GM19395 (cell line): ENCODE measurements around the gene ARHGAP45.

Experiments used
- ATAC-seq: cut with Tn5 transposase; IDR thresholded peaks from one replicate; pipeline ENCODE4 v1.9.1; 2021; ENCODE audit warnings: mild to moderate bottlenecking, moderate library complexity; ENCODE audit not compliant: unreplicated experiment

Gene ARHGAP45

DNA sequence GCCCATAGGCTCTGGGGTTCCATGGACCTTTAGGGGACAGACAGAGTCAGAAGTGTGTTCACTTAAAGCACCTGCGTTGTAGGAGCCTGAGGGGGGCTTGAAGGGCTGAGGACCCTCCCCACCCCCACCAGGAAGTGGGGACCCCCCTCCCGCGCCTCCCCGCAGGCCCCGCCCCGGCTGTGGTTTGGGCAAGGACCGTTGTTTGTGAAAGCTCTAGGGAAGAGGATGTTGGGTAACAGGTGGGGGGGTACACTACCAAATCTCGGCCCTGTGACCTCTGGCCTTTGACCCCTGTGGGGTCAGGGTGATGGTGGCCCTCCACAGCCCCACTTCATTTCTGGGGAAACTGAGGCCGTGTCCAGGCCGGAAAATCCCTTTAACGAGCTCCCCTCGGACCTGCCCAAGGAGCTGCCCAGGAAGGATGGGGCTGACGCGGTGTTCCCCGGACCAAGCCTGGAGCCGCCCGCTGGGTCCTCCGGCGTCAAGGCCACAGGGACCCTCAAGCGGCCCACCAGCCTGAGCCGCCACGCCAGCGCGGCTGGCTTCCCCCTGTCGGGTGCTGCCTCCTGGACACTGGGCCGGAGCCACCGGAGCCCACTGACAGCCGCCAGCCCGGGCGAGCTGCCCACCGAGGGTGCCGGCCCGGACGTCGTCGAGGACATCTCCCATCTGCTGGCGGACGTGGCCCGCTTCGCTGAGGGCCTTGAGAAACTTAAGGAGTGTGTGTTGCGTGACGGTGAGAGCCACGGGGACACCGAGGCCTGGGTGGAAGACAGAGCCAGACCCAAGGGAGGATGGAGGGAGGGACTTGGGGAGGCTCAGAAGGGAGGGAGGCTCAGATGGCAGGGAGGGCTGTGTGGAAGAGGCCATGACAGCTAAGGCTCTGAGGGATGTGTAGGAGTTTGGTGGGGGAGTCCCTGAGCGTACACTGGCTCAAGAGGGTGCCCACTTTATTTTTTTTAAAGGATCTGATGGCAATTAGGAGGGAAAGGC, 1.3 kb downstream of the ARHGAP45 start:
- no peak for ATAC-seq

DNA sequence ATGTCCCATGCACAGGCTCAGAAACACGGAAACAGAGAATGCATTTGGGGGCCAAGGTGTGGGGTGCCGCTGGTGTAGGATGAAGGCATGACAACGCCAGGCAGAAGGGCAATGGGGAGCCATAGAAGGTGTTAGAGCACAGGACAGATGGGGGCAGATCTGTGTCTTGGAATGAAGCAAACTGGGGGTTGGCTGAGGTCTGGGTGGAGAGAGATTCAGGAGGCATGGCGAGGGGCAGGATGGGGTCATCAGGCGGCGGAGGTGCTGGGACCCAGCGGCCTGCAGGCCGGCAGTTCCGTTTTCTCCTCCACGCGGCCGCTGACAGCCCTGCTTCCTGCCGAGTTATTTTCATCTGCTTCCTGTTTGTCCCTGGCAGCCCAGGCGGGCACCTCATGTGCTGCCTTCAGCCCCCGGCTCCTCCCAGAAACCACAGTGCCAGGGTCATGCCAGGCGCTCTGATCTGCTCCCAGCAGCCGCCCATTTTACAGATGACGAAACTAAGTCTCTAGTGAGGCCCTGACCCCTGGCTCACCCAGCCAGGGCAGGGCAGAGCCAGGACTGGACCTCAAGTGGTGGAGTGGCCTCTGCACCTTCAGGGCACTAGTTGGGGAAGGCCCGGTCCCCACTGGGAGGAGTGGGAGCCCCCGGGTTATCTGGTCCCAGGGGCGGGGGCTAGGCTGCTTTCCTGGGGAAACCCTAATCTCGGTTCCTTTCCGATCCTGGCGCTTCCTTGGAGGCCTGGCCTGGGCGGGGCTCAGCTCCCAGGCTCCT, 2.2 kb downstream of the ARHGAP45 start:
- no peak for ATAC-seq

DNA sequence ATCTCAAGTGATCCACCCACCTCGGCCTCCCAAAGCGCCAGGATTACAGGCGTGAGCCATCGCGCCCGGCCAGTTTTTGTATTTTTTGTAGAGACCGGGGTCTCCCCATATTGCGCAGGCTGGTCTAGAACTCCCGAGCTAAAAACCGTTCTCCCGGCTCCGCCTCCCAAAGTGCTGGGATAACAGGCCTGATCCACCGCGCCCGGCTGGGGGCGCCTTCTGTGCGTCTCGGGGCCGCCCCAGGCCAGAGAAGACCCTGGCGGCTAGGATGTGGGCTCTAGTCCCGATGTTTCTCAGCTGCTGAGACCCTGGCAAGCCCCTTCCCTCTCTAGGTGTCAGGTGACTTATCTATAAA, 3.6 kb downstream of the ARHGAP45 start:
- no peak for ATAC-seq

DNA sequence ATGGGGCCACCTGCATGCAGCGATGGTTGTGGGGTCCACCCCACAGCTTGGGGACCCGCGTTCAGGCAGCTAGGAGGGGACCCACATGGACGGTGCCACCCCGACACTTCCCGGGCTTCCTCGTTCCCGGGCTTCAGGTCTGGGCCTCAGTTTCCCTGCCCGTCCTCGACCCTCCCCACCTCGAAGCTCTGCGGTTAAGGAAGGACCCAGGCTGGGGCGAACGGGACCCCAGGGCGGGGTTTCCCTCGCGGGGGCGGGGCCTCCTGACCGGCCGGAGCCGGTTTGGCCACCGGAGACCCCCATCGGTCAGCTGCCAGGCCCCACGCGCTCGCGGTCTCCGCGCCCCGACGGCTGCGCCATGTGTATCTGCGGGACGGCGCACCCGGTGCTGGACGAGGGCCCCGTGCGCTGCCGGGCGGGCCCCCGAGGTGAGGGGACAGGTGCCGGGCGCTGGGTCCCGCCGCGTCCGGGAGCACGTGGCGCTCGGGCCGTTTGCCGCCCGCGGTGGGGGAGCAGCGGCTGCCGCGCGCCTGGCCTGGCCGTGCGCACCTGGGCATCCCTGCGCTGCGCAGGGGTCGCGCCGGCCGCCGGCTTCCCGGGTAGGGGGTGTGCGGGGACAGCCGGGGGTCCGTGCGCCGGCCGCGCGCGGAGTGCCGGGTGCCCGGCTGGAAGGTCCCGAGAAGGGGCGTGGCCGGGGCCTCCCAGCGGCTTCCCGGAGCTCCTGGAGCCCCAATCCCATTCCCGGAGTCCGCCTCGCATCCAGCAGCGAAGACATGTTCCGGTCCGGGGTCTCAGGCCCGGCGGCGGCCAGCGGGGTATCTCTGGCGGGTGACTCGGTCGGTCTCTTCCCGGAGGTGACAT, 4.2 kb downstream of the ARHGAP45 start:
- ATAC-seq: no peak

DNA sequence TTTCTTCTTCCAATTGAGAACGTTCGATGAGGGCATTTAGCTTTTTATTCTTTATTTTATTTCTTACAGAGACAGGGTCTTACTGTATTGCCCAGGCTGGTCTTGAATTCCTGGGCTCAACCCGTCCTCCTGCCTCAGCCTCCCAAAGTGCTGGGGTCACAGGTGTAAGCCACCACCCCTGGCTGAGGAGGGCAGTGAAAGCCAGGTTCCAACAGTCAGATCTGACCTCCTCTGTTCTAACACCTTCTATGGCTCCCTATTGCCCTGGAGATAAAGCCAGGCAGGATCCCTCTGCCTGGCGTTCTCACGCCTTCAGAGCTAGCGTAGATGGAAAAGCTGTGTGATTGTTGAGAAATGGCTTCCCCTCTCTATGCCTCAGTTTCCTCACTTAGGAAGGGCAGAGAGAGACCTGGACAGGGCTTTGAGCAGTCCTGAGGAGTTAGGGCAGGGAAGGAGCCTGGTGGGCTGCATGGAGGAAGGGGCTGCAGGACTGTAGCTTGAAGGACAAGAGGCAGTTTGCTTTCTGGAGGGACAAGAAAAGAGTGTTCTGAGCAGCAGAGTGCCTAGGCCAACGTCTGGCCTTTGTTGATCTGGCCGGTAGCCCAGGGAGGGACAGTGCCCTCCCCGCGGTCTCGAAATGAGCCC, 5.5 kb downstream of the ARHGAP45 start:
- no peak for ATAC-seq

DNA sequence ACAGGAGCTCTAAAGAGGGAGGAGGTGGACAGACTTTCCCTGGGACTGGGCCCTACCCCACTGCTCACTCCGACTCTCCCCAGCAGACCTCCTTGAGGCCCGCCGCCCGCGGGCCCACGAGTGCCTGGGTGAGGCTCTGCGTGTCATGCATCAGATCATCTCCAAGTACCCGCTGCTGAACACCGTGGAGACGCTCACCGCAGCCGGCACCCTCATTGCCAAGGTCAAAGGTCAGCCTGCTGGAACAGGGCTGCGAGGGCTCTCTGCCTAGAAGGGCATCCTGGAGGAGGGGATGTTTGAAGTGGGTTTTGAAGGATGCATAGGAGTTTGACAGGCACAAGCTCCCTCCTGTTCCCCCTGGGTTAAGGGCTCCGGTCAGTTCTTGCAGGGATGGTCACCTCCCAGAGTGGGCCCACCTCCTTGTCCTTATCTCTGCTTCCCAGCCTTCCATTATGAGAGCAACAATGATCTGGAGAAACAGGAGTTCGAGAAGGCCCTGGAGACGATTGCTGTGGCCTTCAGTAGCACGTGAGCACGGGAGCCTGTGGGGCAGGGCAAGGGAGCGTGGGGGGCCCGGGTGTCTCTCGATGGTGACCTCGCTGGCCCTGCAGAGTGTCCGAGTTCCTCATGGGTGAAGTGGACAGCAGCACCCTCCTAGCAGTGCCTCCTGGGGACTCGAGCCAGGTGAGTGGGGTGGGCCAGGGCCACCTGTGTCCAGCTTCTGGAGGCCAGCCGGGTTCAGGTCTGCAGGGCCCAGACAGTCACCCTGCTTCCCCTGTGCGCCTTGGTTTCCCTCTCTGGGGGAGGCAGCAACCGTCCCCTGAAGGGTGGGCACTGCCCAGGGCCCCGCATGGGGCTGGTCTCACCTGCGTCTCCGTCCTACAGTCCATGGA, 6.3 kb downstream of the ARHGAP45 start:
- ATAC-seq: no peak

DNA sequence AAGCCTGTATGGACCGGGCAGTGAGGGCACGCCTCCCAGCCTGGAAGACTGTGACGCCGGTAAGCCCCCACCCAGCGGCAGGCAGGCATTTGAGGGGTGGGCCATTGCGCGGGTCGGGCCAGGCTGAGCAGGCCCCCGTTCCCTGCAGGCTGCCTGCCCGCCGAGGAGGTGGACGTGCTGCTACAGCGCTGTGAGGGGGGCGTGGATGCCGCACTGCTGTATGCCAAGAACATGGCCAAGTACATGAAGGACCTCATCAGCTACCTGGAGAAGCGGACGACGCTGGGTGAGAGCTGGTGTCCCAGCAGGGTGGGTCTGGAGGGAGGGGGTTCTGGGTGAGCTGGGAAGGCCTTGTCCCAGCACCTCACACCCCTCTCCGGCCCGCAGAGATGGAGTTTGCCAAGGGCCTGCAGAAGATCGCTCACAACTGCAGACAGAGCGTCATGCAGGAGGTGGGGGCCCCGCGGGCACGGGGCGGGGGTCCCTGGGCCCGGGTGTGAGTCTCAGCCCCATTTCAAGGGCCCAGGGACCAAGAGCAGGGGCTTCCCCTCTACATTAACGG, 7.1 kb downstream of the ARHGAP45 start:
- ATAC-seq: no peak

DNA sequence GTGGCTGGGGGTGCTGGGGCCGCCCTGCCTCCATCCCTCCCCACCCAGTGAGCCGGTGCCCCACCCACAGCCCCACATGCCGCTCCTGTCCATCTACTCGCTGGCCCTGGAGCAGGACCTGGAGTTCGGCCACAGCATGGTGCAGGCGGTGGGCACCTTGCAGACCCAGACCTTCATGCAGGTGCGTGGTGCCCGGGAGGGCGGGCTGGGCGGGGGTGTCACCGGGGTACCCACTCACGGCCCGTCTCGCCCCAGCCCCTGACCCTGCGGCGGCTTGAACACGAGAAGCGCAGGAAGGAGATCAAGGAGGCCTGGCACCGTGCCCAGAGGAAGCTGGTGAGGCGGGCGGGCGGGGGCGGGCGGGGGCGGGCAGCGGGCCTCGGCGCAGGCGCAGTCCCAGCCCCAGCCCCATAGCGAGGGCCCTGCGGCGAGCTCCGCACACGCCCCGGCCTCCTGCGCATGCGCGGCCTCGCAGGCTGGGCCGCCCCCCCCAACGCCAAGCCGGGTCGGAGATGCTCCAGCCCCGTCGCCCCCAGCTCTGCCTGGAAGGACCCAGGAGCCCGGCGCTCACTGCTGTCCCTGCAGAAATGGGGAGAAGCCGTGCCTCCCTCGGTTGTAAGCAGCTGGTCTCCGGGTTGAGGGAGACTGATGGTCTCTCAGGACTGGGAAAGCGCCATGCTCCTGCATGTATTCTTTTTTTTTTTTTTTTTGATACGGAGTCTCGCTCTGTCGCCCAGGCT, 7.7 kb downstream of the ARHGAP45 start:
- no peak for ATAC-seq

DNA sequence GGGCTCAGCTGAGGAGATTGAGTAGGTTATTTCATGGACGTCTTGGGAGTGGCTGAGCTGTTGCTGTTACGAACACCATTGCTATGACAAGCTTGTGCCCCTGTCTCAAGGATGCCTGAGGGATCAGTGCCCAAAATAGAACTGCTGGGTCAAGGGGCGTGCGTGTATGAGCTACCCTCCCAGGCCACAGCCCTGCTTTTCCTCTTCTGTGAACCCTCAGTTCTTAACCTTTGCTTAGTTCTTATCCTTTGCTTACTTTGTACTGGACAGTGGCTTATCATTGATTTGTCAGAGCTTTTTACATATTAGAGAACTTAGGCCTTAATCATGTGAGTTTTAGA, 9.0 kb downstream of the ARHGAP45 start:
- no peak for ATAC-seq

DNA sequence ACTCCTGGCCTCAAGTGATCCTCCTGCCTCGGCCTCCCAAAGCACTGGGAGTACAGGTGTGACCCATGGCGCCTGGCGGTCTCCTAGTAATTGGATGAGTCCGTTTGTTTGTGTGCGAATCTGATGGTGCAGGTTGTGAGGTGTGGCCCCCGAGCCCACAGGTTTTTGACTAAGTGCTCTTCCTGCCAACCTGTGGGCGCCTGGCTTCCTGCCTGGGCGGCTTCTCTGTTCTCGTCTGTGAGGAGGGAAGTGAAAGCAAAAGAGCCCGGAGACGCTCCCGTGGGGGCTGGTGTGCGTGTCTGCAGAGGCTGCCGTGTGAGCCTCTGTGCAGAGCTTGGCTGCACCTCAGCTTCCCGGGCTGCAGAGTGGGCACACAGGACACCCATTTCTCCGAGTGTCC, 10.0 kb downstream of the ARHGAP45 start:
- peak; percentile 78 for ATAC-seq

DNA sequence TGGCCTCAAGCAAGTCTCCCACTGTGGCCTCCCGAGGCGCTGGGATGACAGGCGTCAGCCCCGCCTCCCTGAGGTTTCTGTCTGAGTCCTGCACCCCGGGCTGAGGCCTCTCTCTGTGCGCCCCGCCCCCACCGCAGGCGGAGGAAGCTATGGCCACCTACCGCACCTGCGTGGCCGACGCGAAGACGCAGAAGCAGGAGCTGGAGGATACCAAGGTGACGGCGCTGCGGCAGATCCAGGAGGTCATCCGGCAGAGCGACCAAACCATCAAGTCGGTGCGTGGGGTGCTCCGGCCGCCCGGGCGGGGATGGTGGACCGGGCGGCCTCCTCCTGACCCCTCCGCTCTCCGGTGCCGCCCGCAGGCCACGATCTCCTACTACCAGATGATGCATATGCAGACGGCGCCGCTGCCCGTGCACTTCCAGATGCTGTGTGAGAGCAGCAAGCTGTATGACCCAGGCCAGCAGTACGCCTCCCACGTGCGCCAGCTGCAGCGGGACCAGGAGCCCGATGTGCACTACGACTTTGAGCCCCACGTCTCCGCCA, 12.7 kb downstream of the ARHGAP45 start:
- no peak for ATAC-seq

DNA sequence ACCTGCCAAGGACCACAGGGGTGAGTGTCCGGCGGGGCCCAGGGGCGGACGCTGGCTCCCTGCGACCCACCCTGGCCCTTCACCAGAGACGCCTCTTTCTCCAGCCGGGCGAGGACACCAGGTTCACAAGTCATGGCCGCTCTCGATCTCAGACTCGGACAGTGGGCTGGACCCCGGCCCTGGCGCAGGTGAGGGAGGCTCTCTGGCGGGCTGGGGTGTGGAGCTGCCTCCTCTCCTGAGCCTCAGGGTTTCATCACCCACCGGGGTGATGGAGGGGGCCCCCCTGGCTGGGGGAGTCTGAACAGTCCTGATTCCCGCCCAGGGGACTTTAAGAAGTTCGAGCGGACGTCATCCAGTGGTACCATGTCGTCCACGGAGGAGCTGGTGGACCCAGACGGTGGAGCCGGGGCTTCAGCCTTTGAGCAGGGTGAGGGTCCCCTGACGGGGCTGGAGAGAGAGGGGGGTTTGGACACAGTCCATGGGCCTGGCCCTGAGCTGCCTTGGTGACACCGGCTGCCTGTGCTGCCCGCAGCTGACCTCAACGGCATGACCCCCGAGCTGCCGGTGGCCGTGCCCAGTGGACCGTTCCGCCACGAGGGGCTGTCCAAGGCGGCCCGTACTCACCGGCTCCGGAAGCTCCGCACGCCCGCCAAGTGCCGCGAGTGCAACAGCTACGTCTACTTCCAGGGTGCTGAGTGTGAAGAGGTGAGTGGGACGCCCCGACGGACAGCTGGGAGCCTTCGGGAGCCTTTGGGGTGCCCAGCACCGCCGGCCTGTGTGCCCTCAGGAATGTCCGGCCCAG, 13.6 kb downstream of the ARHGAP45 start:
- ATAC-seq: no peak

DNA sequence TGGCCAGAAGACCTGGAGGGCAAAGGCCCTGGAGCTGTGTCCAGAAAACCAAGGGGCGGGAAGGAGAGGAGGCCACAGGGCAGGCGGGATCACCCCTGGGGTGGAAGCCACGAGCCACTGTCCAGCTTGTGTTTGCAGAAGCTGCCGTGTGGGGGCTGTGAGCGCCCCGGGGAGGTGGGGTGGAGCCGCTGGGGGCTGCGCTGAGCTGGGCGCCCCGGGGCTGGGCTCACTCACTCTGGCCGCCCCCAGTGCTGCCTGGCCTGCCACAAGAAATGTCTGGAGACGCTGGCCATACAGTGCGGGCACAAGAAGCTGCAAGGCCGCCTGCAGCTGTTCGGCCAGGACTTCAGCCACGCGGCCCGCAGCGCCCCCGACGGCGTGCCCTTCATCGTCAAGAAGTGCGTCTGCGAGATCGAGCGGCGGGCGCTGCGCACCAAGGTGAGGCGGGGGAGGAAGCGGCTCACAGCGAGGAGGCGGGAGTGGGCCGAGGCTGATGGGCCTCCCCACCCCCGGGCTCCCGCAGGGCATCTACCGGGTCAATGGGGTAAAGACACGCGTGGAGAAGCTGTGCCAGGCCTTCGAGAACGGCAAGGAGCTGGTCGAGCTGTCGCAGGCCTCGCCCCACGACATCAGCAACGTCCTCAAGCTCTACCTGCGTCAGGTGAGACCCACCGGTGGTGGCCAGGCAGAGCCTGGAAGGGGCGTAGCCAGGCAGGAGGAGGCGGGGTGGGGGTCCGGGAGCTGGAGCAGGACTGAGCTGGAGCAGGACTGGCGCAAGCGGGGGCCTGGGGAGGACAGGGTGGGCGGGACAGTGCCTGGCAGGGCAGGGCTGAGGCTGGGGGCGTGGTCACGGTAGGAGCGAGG, 14.6 kb downstream of the ARHGAP45 start:
- no peak for ATAC-seq

DNA sequence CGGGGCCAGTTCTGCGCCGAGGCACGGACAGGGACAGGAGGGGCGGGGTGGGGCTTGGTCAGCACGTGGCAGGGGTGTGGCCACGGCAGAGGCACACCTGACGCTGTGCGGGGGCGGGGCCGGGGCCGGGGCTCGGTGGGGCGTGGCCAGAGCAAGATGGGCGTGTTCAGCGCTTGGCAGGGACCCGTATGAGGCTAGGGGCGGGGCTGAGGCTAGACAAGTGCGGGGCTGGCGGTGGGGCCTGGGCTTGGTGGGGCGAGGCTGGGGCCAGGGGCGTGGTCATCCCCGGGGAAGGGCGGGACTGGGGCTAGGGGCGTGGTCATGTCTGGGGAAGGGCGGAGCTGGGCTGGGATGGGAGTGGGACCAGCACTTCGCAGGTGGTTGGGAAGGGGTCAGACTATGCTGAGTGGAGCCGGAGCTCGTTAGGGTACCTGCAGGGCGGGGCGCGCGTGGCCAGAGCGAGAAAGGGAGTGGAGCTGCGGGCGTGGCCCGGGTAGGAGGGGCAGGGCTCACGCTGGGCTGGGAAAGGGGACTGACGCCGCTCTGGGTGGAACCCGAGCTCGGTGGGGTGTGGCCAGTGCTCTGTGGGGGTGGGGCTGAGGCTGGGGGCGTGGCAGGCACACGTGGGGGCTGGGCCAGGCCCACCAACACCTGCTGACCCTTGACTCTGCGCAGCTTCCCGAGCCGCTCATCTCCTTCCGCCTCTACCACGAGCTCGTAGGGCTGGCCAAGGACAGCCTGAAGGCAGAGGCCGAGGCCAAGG, 15.4 kb downstream of the ARHGAP45 start:
- no peak for ATAC-seq

DNA sequence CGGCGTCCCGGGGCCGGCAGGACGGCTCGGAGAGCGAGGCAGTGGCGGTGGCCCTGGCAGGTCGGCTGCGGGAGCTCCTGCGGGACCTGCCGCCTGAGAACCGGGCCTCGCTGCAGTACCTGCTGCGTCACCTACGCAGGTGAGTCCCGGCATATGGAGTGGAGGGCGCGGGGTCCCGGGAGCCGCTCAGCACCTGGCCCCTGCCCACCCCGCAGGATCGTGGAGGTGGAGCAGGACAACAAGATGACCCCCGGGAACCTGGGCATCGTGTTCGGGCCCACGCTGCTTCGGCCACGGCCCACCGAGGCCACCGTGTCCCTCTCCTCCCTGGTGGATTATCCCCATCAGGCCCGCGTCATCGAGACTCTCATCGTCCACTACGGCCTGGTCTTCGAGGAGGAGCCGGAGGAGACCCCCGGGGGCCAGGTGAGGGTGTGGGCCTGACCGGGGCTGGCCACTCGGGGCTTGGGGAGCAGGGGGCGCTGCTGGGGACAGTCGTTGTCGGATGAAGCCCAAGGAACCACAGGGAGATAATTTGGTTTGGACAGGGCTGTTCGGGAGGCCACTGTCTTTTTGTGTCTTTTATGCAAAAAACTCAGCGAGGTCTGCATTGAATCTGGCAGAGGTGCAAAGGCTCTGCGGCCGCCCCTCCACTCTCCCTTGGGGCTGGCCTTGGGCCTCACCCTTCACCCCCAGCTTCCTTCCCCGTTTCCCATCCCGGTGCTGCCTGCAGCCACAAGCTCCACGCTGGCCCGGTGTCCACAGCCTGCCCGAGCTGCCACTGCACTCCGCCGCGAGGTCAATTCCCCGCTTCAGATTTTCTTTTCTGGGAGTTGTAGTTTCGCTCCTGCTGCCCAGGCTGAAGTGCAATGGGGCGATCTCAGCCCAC, 16.2 kb downstream of the ARHGAP45 start:
- no peak for ATAC-seq
